ENCODE data around the gene CDKN2D. TPM values are rescaled to one million over a fixed set of nuclear protein-coding genes. Genes with fewer than 3 reads are reported as not detected.

The CDKN2D gene
- 1.1 and 2.5 TPM in 2 replicates for total RNA-seq

DNA sequence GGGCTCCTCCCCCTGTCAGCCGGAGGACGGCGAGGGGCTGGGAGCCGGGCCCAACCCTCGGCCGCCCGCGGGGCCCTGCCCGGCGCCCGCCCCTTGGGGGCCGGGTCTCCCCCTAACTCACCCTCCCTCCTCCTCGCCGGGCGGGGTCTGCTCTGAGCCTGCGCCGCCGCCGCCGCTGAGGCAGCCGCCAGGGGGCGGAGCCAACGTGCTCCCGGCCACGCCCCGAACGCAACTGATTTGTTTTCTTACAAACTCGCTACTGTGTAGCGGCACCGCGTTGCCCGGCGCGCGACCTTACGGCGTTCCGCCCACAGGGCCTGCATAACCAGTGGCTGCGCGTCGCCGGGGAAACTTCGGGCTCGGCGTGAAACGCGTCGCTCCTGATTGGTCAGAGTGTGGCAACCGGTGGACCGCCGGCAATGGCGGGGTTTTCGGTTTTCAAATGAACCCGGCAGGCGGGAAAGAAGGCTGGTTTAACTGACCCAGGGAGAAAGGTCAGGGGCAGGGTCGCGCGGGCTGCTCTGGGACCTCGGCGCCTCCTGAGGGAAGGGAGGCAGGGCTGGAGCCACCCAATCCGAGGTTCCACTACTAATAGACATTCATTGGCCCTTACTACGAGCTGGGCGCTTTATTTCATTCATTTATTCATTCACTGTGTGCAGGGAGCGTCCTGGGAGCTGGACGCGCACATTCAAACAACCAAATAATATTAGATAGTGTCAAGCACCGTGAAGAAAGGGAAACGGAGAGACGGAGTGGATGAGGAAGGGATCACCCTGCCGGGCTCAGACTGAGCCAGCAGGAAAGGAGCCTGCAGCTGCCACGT, at the start of gene CDKN2D:
TSS of gene CDKN2D (minus strand) at position 154 of the 826 bp plus-strand sequence. CDS start 326 bp downstream, outside the sequence.

DNA sequence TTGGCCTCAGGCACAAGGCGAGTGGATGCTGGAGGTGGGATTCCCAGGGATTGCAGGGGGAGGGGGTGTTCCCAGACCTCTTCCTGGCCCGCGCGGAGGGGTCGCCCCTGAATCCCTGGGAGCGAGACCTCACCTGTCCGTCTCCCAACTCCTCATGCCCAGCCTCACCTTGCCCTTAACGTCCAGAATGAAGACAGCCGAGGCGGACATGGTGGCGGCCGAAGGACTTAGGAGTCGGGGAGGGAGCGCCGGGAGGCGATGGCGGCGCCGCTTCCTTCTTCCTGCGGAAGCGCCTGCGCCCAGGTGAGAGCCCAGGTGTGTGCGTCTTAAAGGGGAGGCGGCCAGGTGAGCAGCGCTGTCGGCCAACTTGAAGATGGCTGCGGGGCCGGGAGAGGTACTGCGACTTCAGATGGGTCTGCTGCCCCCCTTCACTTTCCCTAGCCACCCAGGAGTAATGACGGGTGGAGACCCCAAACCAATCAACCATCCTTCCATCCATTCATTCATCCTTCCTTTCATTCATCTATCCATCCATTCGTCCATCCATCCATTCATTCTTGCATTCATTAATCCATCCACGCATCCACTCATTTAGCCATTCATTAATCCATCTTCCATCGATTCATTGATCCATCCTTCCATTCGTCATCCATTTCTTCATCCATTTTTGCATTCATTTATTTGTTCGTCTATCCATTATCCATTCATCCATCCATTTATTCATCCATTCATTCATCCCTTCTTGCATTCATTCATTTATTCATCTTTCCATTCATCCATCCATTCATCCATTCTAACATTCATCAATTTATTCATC, 18.5 kb upstream of the CDKN2D start, which contains the start of gene AP1M2:
TSS of gene AP1M2 (minus strand) at position 291 of the 817 bp plus-strand sequence. CDS start at position 210, 81 bp downstream.

DNA sequence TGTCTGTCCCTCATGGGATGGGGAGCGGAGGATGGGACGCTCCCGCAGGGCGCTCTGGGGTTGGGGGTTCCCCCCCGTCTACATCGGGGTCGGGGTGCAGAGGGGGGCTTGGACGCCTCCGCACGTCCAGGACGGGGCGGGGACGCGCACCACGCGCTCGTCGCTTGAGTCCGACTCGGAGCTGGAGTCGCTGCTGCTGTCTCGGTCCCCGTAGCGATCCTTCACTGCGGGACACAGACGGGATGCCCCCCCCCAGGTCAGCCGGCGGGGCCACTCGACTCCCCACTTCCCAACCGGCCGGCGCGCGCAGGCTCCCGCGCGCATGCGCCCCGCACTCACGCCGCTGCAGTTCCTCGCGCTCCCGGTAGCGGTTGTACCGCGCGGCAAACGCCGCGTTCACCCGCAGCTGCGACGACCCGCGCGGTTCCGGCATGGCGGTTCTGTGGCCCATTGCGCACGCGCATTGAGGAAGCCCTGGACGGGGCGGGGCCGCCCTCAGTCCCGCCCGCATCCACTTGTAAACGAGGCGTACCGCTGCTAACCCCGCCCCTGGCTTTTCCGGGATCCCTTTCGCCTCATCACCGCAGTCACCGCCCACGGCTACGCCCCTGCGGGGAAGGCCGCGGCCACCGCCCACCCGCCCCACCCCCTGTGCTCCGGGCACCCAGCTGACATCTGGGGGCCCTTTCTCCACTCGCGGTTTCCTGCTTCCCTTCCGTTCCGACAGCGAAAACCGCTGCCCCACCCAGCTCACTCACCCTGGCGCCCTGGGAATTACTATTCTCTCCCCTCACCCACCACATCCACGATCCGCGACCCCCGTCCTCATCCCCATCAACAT, 3.0 kb downstream of the CDKN2D start, which contains the start of gene KRI1:
TSS of gene KRI1 (minus strand) at position 444 of the 841 bp plus-strand sequence. CDS start at position 433, 11 bp downstream.

DNA sequence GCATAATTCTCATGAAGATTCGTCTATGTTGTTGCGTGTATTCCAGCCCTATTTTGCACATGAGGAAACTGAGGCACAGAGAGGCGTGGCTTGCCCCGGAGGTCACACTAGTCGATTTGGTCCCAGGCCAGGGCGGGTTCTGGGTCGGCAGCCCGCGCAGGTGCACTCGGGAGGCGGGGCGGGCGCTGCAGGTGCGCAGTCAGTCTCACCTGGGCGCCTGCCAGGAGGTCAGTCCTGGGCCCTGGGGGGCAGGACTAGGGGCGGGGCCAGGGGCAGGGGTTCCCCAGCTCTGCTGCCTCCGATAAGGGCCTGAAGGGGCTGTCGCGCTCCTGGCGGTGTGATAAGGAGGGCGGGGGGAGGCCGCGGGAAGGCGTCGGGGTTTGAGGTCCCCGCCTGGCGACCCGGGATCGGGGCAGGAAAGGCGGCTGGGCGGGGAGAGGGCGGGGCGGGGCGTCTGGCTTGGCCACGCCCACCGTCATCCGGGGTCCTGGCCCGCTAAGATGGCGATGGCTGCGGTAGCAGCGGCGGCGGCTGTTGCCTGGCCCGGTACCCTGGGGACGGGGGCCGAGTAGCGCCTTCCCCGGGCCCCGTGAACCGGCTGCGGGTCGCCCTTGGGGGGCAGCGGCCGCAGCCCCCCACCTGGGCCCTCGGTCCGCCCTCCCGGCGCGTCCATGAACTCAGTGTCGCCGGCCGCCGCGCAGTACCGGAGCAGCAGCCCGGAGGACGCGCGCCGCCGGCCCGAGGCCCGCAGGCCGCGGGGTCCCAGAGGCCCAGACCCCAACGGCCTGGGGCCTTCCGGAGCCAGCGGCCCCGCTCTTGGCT, 25.1 kb downstream of the CDKN2D start, which contains the start of gene ATG4D:
TSS of gene ATG4D (plus strand) at position 485 of the 822 bp plus-strand sequence. CDS start at position 672, 187 bp downstream.

DNA sequence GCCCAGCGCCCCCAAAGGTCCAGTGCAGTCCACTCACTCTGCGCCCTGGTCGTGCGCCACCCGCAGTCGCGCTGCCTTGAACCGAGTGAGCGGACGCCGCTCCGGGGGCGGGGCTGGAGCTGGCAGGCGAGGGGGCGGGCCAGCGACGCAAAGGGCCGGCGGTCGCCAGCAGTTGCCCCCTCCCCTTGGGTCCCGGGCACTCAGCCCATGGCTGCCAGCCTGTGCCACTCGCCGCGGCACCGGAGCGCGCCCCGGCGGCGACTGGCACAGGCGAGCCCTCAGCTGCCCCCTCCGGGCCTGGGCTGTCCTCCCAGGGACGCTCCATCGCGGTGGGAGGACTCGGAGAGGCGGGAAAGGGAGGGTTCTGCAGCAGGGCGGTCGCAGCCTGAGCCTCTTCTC, 51.4 kb downstream of the CDKN2D start, which contains the start of gene S1PR5:
TSS of gene S1PR5 (minus strand) at position 87 of the 399 bp plus-strand sequence. CDS start 2,436 bp downstream, outside the sequence.

Other genes with a start within 250 kb of the CDKN2D start
- 18.1 and 22.6 TPM in 2 replicates for gene RAVER1, start 235.4 kb downstream of the CDKN2D start, total RNA-seq
- 10.5 and 11.4 TPM in 2 replicates for gene ICAM3, start 229.4 kb downstream of the CDKN2D start, total RNA-seq
- gene TYK2, start 188.4 kb downstream of the CDKN2D start, total RNA-seq = 55.7 and 61.9 TPM in 2 replicates
- 216 and 257 TPM in 2 replicates for gene CDC37, start 165.4 kb downstream of the CDKN2D start, total RNA-seq
- gene PDE4A, start 148.4 kb downstream of the CDKN2D start, total RNA-seq = 5.4 and 9.4 TPM in 2 replicates
- gene KEAP1, start 65.6 kb downstream of the CDKN2D start, total RNA-seq = 58.3 and 64.5 TPM in 2 replicates
- 0.32 and 0.36 TPM in 2 replicates for gene S1PR5, start 51.5 kb downstream of the CDKN2D start, total RNA-seq
- 11.8 and 17.1 TPM in 2 replicates for gene ATG4D, start 25.1 kb downstream of the CDKN2D start, total RNA-seq
- gene KRI1, start 3.0 kb downstream of the CDKN2D start, total RNA-seq = 9.1 and 14.6 TPM in 2 replicates
- gene AP1M2, start 18.3 kb upstream of the CDKN2D start, total RNA-seq = not detected in 2 replicates
- 47.5 and 48.6 TPM in 2 replicates for gene SLC44A2, start 56.6 kb upstream of the CDKN2D start, total RNA-seq
- gene ILF3, start 85.4 kb upstream of the CDKN2D start, total RNA-seq = 66.6 and 74.0 TPM in 2 replicates
- gene QTRT1, start 132.5 kb upstream of the CDKN2D start, total RNA-seq = 20.1 and 22.7 TPM in 2 replicates
- 57.6 and 69.5 TPM in 2 replicates for gene DNM2, start 149.1 kb upstream of the CDKN2D start, total RNA-seq

All from cardiac atrium fibroblast (primary cell).